MCF 10A (cell line): ENCODE measurements around the gene NFYB. TPM values are rescaled to one million over a fixed set of nuclear protein-coding genes. Genes with fewer than 3 reads are reported as not detected.
A peak's percentile ranks its signal among the peaks of the same experiment; 100 is the strongest.

ENCODE experiments used
- BruUV-seq: library from RNA; stranded (reverse); fragments of 400-500 nt; replicated peaks from 2 replicates; lab custom pipeline; 2021; lab: Mats Ljungman, UMichigan
- CTCF ChIA-PET: fragments of 300-600 bp; sonication (Branson Sonifier 250); formaldehyde crosslinking; extraction: SDS; loops from one replicate; lab custom pipeline; 2021; ENCODE audit warnings: antibody characterized with exemption, inconsistent platforms; lab: Yijun Ruan, JAX
- POLR2A ChIA-PET: fragments of 300-600, 350-650 bp; sonication (Branson Sonifier 250); formaldehyde crosslinking; extraction: SDS; loops from one replicate; lab custom pipeline; 2020; ENCODE audit warnings: antibody characterized with exemption, inconsistent platforms; lab: Yijun Ruan, JAX
- DNase-seq: peaks from one replicate; pipeline ENCODE4 v3.0.0-alpha.2; 2018; ENCODE audit not compliant: unreplicated experiment
- H3K27ac Mint-ChIP-seq: one replicate; pipeline ENCODE4 v1.8.0; 2022; ENCODE audit warnings: mild to moderate bottlenecking, low read depth, mixed read lengths; ENCODE audit not compliant: unreplicated experiment
- H3K27me3 Mint-ChIP-seq: one replicate; pipeline ENCODE4 v1.8.0; 2022; ENCODE audit warnings: mixed read lengths; ENCODE audit not compliant: insufficient read depth, unreplicated experiment
- H3K36me3 Mint-ChIP-seq: one replicate; pipeline ENCODE4 v1.8.0; 2022; ENCODE audit warnings: mild to moderate bottlenecking, moderate library complexity, mixed read lengths; ENCODE audit not compliant: insufficient read depth, unreplicated experiment
- H3K4me1 Mint-ChIP-seq: one replicate; pipeline ENCODE4 v1.8.0; 2022; ENCODE audit warnings: mixed read lengths; ENCODE audit not compliant: insufficient read depth, unreplicated experiment
- H3K4me3 Mint-ChIP-seq: one replicate; pipeline ENCODE4 v1.8.0; 2022; ENCODE audit warnings: mild to moderate bottlenecking, moderate library complexity, mixed read lengths; ENCODE audit not compliant: unreplicated experiment
- H3K9me3 Mint-ChIP-seq: one replicate; pipeline ENCODE4 v1.8.0; 2022; ENCODE audit warnings: mixed read lengths; ENCODE audit not compliant: unreplicated experiment
- intact Hi-C: fragments of 100-400 bp; cut with micrococcal nuclease; formaldehyde crosslinking; loops from 2 replicates; pipeline ENCODE4 v1.14.1; 2022
- total RNA-seq: library from RNA; stranded (reverse); gene quantifications from 2 replicates; pipeline ENCODE4 v1.2.3, GENCODE V29; 2022
- TF ChIP-seq, protein P1 (sequence below): fragments of 200-600 bp; IDR thresholded peaks from one replicate; pipeline ENCODE4 v1.8.0; 2022; ENCODE audit warnings: antibody characterized with exemption, mild to moderate bottlenecking; ENCODE audit not compliant: unreplicated experiment

NFYB gene
- total RNA-seq, 1 experiment from 2014 or later: 24.8 TPM

DNA sequence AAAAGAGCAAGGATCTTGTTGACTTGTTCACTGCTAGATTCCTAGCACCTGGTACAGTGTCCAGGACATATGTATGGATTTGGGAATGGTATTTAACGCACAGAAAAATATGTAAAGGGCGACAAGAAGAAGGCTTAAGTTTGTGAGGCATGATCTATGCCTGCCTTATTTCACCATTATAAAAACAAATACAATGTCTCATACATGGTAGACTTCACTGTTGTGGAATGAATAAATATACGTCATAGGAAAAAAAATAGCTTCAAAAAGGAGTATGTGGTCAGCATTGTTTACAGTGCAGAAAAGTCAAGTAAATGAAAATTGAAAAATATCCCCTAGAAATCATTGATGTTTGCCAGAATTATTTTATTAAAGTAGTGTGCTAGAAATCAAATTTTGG lies 43.7 kb downstream of the NFYB start:
- Mint-ChIP-seq H3K27ac (no peak overlapping the region), H3K27me3 (no peaks in the 10 kb centered on the region), H3K36me3 (peaks cover 70% of the 10 kb centered on the region), H3K4me1 (no peaks in the 10 kb centered on the region), H3K9me3 (no peaks in the 10 kb centered on the region), H3K4me3 (no peak overlapping the region)
- ChIA-PET POLR2A (no interaction called here), CTCF (interaction anchor here (1.0 kb wide), 1 partner anchor 15 kb away, joined by 4 read pairs; no protein-coding TSS in a partner anchor)
- DNase-seq: no peak
- intact Hi-C loops: no loop called here
- BruUV-seq: no TSS peak
- TF ChIP-seq, protein P1, sequence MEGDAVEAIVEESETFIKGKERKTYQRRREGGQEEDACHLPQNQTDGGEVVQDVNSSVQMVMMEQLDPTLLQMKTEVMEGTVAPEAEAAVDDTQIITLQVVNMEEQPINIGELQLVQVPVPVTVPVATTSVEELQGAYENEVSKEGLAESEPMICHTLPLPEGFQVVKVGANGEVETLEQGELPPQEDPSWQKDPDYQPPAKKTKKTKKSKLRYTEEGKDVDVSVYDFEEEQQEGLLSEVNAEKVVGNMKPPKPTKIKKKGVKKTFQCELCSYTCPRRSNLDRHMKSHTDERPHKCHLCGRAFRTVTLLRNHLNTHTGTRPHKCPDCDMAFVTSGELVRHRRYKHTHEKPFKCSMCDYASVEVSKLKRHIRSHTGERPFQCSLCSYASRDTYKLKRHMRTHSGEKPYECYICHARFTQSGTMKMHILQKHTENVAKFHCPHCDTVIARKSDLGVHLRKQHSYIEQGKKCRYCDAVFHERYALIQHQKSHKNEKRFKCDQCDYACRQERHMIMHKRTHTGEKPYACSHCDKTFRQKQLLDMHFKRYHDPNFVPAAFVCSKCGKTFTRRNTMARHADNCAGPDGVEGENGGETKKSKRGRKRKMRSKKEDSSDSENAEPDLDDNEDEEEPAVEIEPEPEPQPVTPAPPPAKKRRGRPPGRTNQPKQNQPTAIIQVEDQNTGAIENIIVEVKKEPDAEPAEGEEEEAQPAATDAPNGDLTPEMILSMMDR: no peak

DNA sequence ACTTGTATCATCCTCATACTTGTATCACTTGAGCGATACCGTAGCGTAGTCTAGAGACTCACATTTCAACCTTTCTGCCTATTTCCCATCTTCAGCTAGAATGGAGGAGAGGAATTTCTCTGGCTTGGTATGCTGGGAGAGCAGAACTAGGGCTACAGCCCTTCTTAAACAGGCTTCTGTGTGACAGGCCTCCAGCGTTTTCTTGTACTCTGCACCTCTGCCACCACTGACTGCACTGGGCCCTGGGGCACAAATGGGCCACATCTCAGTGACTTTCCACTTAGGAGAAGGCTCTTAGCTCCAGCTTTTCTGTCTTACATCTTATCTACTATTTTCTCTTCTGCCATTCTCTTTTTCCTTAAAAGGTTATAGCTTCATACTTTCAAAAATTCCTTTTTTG lies 46.9 kb downstream of the NFYB start:
- DNase-seq: no peak
- ChIA-PET POLR2A (no interaction called here), CTCF (interaction anchor here (1.0 to 2.9 kb wide), 2 partner anchors 18 to 23 kb away, joined by 4 to 17 read pairs; no protein-coding TSS in a partner anchor)
- H3K27me3 Mint-ChIP-seq: no peaks in the 10 kb centered on the region
- no peaks in the 10 kb centered on the region for H3K4me1 Mint-ChIP-seq
- peak overlapping the region; percentile 31 for H3K27ac Mint-ChIP-seq
- peaks cover 72% of the 10 kb centered on the region for H3K36me3 Mint-ChIP-seq
- BruUV-seq: no TSS peak
- no peaks in the 10 kb centered on the region for H3K9me3 Mint-ChIP-seq
- TF ChIP-seq, protein P1: no peak
- intact Hi-C loops: no loop called here
- H3K4me3 Mint-ChIP-seq: no peak overlapping the region

DNA sequence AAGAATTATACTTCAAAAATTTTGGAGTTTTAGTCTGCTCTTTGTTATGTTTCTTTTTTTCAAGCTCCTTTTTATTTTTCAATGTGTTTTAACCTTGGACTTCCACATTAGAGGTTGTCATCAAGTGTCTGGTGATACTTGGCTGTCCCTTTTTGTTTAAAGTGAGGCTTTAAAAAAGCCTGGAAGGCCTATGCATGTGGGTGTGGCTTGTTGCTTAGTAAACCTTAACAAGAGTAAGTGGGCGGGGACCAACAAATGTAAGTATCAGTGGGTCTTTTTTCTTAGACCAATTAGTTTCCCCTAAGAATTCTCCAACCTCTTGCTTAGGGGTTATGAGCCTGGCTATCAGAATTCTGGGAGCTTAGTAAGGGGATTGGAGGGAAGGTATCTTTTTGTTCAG lies 47.3 kb downstream of the NFYB start:
- peaks cover 76% of the 10 kb centered on the region for H3K36me3 Mint-ChIP-seq
- no peaks in the 10 kb centered on the region for H3K4me1 Mint-ChIP-seq
- H3K9me3 Mint-ChIP-seq: no peaks in the 10 kb centered on the region
- TF ChIP-seq, protein P1: no peak
- DNase-seq: no peak
- H3K27me3 Mint-ChIP-seq: no peaks in the 10 kb centered on the region
- POLR2A ChIA-PET: interaction anchor here (0.7 kb wide), 1 partner anchor 161 kb away, joined by 3 read pairs; no protein-coding TSS in a partner anchor
- CTCF ChIA-PET: interaction anchor here (2.9 kb wide), 1 partner anchor 18 kb away, joined by 17 read pairs; no protein-coding TSS in a partner anchor
- H3K4me3 Mint-ChIP-seq: no peak overlapping the region
- intact Hi-C loops: no loop called here
- no TSS peak for BruUV-seq
- H3K27ac Mint-ChIP-seq: peak overlapping the region; percentile 31

DNA sequence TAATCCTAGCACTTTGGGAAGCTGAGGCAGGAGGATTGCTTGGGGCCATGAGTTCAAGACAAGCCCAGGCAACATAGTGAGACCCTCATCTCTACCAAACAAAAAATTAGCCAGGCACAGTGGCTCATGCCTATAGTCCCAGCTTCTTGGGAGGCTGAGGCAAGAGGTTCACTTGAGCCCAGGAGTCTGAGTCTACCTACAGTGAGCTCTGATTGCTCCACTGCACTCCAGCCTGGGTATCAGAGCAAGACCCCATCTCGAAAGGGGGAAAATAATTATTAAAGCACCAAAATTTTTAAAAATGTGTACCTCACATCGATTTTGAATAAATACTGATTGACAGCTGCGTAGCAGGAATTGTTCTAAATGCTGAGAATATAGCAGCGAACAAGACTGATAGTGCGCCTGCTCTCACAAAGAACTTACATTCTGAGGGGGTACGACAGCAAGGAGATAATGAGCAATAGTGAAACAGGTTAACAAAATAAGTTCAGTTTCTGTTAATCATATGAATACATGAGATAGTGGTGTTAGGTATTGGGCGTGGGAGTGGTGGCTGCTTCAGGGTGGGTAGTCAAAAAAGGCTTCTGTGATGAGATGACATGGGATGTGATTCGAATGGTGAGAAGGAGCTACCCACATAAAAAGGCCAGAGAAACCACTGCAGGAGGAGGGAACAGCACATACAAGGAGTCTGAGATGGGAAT lies 54.1 kb downstream of the NFYB start:
- POLR2A ChIA-PET: interaction anchor here (1.3 kb wide), 1 partner anchor 12 kb away, joined by 3 read pairs; no protein-coding TSS in a partner anchor
- CTCF ChIA-PET: interaction anchor here (4.1 kb wide), 1 partner anchor 25 kb away, joined by 20 read pairs; no protein-coding TSS in a partner anchor
- H3K4me3 Mint-ChIP-seq: no peak overlapping the region
- no TSS peak for BruUV-seq
- no peaks in the 10 kb centered on the region for H3K4me1 Mint-ChIP-seq
- intact Hi-C loops: no loop called here
- no peak for DNase-seq
- no peaks in the 10 kb centered on the region for H3K9me3 Mint-ChIP-seq
- TF ChIP-seq, protein P1: no peak
- H3K27ac Mint-ChIP-seq: no peak overlapping the region
- H3K36me3 Mint-ChIP-seq: peaks cover 52% of the 10 kb centered on the region
- no peaks in the 10 kb centered on the region for H3K27me3 Mint-ChIP-seq
